ENCODE data around the gene CFAP52. TPM values are rescaled to one million over a fixed set of nuclear protein-coding genes. Genes with fewer than 3 reads are reported as not detected.

The CFAP52 gene
- polyA plus RNA-seq, 2 of the 4 experiments (the other 2 are of a cell fraction): 0.23 TPM; not detected in 1

DNA sequence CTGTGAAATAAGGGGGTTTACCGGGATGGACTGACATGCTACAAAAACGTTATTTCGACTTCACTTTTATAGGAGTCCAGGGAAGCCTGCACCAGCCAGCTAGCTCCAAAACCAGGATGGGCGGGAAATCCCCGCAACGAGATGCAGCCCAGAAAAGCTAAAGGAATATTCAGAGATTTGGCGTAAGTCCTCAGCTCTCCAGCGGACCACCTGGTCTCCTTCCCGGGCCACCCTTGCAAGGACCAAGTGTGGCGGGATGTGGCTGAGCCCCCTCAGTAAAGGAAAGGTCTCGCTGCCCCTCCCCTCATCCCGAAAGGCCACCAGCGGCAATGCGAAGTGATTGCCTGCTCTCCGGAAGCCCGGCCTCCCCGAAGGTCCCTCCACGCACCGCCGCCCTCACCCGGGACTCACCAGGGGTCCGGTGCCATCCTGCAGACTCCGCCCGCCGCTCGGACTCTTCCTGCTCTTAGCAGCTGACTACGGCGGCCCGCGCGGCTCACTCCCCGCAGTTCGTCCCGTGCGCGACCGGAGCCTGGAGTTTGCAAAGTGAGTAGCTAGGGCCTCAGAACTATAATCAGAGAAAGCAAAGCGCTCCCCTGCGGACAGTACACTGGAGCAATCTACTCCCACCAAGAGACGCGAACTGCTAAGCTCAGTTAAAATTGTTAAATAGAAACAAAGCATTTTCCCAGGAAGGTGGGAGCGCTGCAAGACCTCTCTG, 901 bp upstream of the CFAP52 start, which contains the start of gene STX8:
Gene STX8 (minus strand): TSS at position 440 of the 721 bp plus-strand sequence. CDS start 12 bp downstream, at position 428.
- no peak for FAIRE-seq
- Histone ChIP-seq H3K4me1 (peaks cover 15% of the 10 kb centered on the region), H3K4me3 (peak within 1 kb of the TSS; percentile 93), H3K4me2 (peak within 1 kb of the TSS; percentile 85), H3K9me3 (no peaks in the 10 kb centered on the region), H3K27ac (peak within 1 kb of the TSS; percentile 88 to 90)
- ChIA-PET POLR2A (interaction anchor here (1.0 to 1.1 kb wide), 2 partner anchors 70 to 408 kb away, joined by 4 to 5 read pairs; partner anchors contain the start of gene USP43), CTCF (interaction anchor here (0.5 to 3.4 kb wide), 12 partner anchors 10 to 681 kb away, joined by 3 to 44 read pairs (median 4); no protein-coding TSS in a partner anchor)
- peak; percentile 89 to 94 for ATAC-seq
- 3% methylated on average over 42 of the region's 42 CpGs for WGBS (ENCODE audit: missing lambda C conversion rate)
- DNase-seq (ENCODE audit: low read depth in 1 of 2, low spot score in 1 of 2): peak; percentile 86 to 94
- peak; percentile 42; the same call in 1 of the 2 replicates for TF ChIP-seq MYC (IDR thresholded peaks at IDR 0.05; ENCODE audit: borderline replicate concordance, low read length)
- no peak for TF ChIP-seq CBX8 (IDR thresholded peaks at IDR 0.05)
- 0 out of 5 replicates have a peak, but pooled peaks of 1 of the 2 experiments have one; percentile 16 for TF ChIP-seq RAD21 (conservative IDR thresholded peaks at IDR 0.05 in 1 of 2, IDR thresholded peaks at IDR 0.05 in 1 of 2)
- no peak for TF ChIP-seq ZC3H11A (IDR thresholded peaks at IDR 0.05)
- TF ChIP-seq HOXA7 (CRISPR knock-in tag; IDR thresholded peaks at IDR 0.05): no peak
- no peak for TF ChIP-seq HDAC2 (IDR thresholded peaks at IDR 0.05)
- TF ChIP-seq EHMT2 (IDR thresholded peaks at IDR 0.05; ENCODE audit: low read depth): no peak
- TF ChIP-seq ZNF302 (CRISPR knock-in tag; IDR thresholded peaks at IDR 0.05): no peak
- TF ChIP-seq MAZ (IDR thresholded peaks at IDR 0.05; ENCODE audit: borderline replicate concordance, low read depth, low read length): no peak
- 0 out of 2 replicates have a peak, but pooled peaks have one; percentile 12 for TF ChIP-seq REST (IDR thresholded peaks at IDR 0.05)
- peak; percentile 52 to 87; a peak in 3 of 5 replicates for TF ChIP-seq JUN (IDR thresholded peaks at IDR 0.05)
- no peak for TF ChIP-seq KDM1A (IDR thresholded peaks at IDR 0.05; ENCODE audit: low read depth)
- peak; percentile 95 for TF ChIP-seq PBX3 (IDR thresholded peaks at IDR 0.05)
- no peak for TF ChIP-seq EHF (CRISPR knock-in tag; IDR thresholded peaks at IDR 0.05)
- no peak for TF ChIP-seq HEYL (CRISPR knock-in tag; IDR thresholded peaks at IDR 0.05)
- peak; percentile 38; the same call in 1 of the 2 replicates for TF ChIP-seq KDM5A (IDR thresholded peaks at IDR 0.05)
- no peak for TF ChIP-seq RNF2 (IDR thresholded peaks at IDR 0.05; ENCODE audit: borderline replicate concordance, low read depth)
- no peak for TF ChIP-seq NFE2L2 (conservative IDR thresholded peaks at IDR 0.05; ENCODE audit: low read length)
- peak; percentile 87 for TF ChIP-seq MAX (IDR thresholded peaks at IDR 0.05)
- peak; percentile 37; the same call in 1 of the 2 replicates for TF ChIP-seq PHF8 (IDR thresholded peaks at IDR 0.05; ENCODE audit: borderline replicate concordance, low read depth)
- 0 out of 2 replicates have a peak, but pooled peaks have one; percentile 60 for TF ChIP-seq BHLHE40 (IDR thresholded peaks at IDR 0.05; ENCODE audit: low read depth, low read length)
- TF ChIP-seq FOSB (CRISPR knock-in tag; IDR thresholded peaks at IDR 0.05): no peak
- no peak for TF ChIP-seq ZSCAN20 (CRISPR knock-in tag; IDR thresholded peaks at IDR 0.05)
- no peak for TF ChIP-seq EP300 (IDR thresholded peaks at IDR 0.05)
- no peak for TF ChIP-seq HOXB13 (CRISPR knock-in tag; IDR thresholded peaks at IDR 0.05; ENCODE audit: low read depth)
- 0 out of 2 replicates have a peak, but pooled peaks have one; percentile 10 for TF ChIP-seq RFX5 (IDR thresholded peaks at IDR 0.05)
- TF ChIP-seq, protein P1, sequence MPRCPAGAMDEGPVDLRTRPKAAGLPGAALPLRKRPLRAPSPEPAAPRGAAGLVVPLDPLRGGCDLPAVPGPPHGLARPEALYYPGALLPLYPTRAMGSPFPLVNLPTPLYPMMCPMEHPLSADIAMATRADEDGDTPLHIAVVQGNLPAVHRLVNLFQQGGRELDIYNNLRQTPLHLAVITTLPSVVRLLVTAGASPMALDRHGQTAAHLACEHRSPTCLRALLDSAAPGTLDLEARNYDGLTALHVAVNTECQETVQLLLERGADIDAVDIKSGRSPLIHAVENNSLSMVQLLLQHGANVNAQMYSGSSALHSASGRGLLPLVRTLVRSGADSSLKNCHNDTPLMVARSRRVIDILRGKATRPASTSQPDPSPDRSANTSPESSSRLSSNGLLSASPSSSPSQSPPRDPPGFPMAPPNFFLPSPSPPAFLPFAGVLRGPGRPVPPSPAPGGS (IDR thresholded peaks at IDR 0.05): peak; percentile 52; the same call in 1 of the 3 replicates
- TF ChIP-seq, protein P2, sequence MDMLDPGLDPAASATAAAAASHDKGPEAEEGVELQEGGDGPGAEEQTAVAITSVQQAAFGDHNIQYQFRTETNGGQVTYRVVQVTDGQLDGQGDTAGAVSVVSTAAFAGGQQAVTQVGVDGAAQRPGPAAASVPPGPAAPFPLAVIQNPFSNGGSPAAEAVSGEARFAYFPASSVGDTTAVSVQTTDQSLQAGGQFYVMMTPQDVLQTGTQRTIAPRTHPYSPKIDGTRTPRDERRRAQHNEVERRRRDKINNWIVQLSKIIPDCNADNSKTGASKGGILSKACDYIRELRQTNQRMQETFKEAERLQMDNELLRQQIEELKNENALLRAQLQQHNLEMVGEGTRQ (IDR thresholded peaks at IDR 0.05): 0 out of 2 replicates have a peak, but pooled peaks have one; percentile 7
- TF ChIP-seq NR3C1 (IDR thresholded peaks at IDR 0.05): no peak
- TF ChIP-seq RCOR1 (IDR thresholded peaks at IDR 0.05; ENCODE audit: low read depth, low read length): no peak
- TF ChIP-seq E2F6 (IDR thresholded peaks at IDR 0.05; ENCODE audit: borderline replicate concordance, low read depth): no peak; the same call in 1 of the 2 replicates

Measured in A549 (cell line).